ENCODE measurements around the gene ABCD4. TPM values are rescaled to one million over a fixed set of nuclear protein-coding genes. Genes with fewer than 3 reads are reported as not detected.

Gene ABCD4
- total RNA-seq, 2 donors from 2014 or later = 46.2 to 46.6 TPM

DNA sequence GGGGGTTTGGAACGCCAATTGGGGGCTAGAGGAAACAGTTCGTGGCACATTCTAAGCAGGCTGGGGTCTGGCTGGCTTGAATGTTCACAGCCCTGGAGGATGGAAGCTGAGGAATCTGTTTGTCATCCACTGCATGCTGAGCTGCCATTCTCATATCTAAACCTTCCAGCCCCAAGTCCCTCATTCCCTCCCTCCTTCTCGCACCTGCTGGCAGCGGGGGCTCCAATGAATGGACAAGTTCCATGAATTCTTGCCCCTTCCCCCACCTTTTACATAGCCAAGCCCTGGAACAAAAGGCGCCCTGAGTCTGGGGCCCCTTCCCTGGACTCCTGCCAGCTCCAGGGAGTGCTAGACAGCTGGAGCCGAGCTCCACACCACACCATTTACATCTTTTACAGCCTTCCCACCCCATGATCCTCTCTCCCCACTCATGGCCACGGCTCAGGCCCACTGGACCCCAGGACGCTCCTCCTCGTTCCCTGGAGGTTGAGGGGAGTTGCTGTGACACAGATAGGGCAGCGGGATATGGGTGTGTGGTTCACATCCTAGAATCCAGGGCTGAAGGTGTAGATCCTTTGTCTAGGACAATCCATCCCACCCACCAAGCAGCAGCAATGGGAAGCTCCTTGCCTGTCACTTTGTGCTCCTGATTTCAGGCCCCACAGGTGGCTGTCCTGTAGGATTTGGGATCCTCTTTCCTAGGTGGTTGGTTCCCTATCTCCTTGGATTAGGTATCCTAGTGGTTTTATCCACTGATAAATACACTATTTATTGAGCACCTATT, 23.8 kb upstream of the ABCD4 start:
- no peak overlapping the region for H3K9ac ChIP-seq (ENCODE audit: low read depth in 2 of 2, low read length in 2 of 2)
- no peak overlapping the region for H3K27ac ChIP-seq
- no peaks in the 10 kb centered on the region for H3K9me3 ChIP-seq
- H3K36me3 ChIP-seq = no peaks in the 10 kb centered on the region
- intact Hi-C loops (cut with DNase I) = no loop called here
- no peaks in the 10 kb centered on the region for H3K27me3 ChIP-seq
- H3K4me1 ChIP-seq = no peaks in the 10 kb centered on the region
- no peak overlapping the region for H3K4me3 ChIP-seq
- DNase-seq = no peak
- TF ChIP-seq, protein P1, sequence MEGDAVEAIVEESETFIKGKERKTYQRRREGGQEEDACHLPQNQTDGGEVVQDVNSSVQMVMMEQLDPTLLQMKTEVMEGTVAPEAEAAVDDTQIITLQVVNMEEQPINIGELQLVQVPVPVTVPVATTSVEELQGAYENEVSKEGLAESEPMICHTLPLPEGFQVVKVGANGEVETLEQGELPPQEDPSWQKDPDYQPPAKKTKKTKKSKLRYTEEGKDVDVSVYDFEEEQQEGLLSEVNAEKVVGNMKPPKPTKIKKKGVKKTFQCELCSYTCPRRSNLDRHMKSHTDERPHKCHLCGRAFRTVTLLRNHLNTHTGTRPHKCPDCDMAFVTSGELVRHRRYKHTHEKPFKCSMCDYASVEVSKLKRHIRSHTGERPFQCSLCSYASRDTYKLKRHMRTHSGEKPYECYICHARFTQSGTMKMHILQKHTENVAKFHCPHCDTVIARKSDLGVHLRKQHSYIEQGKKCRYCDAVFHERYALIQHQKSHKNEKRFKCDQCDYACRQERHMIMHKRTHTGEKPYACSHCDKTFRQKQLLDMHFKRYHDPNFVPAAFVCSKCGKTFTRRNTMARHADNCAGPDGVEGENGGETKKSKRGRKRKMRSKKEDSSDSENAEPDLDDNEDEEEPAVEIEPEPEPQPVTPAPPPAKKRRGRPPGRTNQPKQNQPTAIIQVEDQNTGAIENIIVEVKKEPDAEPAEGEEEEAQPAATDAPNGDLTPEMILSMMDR (IDR thresholded peaks at IDR 0.05) = no peak

DNA sequence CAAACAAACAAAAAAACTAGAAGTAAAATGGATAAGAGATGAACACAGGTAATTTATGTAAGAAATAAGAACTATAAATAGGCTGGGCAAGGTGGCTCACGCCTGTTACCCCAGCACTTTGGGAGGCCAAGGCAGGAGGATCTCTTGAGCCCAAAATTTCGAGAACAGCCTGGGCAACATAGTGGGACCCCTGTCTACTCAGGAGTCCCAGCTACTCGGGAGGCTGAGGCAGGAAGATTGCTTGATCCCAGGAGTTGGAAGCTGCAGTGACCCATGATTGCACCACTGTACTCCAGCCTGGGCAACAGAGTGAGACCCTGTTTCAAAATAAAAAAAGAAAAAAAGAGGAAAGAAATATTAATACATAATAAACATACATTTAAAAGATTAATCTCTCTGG, 22.7 kb upstream of the ABCD4 start:
- intact Hi-C loops (cut with DNase I) = no loop called here
- Histone ChIP-seq H3K9me3 (no peaks in the 10 kb centered on the region), H3K4me1 (no peaks in the 10 kb centered on the region), H3K36me3 (no peaks in the 10 kb centered on the region), H3K4me3 (no peak overlapping the region), H3K9ac (ENCODE audit: low read depth in 2 of 2, low read length in 2 of 2) (no peak overlapping the region), H3K27ac (no peak overlapping the region), H3K27me3 (no peaks in the 10 kb centered on the region)
- TF ChIP-seq, protein P1 (IDR thresholded peaks at IDR 0.05) = no peak
- no peak for DNase-seq

DNA sequence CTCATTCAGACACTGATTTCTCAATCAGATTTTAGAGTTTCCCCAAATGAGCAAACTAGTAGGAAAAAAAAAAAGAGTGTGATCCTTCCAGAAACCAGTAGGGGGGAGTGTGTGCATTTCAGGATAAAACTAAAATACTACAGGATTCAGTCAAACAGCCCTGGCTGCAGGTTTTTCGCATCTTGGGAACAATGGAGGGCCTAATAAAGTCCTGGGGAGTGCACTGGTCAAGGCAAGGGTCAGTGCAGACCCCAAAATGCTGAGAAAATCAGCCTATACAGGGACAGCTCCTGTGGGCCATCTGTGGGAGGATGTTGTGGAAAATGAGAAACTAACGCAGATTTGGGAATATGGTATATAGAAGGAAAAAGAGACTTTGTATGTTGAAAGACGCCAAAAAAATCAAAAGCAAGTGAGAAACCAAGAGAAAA, 22.2 kb upstream of the ABCD4 start:
- Histone ChIP-seq H3K9ac (ENCODE audit: low read depth in 2 of 2, low read length in 2 of 2) (no peak overlapping the region), H3K27ac (no peak overlapping the region), H3K36me3 (no peaks in the 10 kb centered on the region), H3K4me1 (no peaks in the 10 kb centered on the region), H3K4me3 (no peak overlapping the region), H3K9me3 (no peaks in the 10 kb centered on the region), H3K27me3 (no peaks in the 10 kb centered on the region)
- no peak for DNase-seq
- TF ChIP-seq, protein P1 (IDR thresholded peaks at IDR 0.05) = peak; percentile 46
- intact Hi-C loops (cut with DNase I) = no loop called here

DNA sequence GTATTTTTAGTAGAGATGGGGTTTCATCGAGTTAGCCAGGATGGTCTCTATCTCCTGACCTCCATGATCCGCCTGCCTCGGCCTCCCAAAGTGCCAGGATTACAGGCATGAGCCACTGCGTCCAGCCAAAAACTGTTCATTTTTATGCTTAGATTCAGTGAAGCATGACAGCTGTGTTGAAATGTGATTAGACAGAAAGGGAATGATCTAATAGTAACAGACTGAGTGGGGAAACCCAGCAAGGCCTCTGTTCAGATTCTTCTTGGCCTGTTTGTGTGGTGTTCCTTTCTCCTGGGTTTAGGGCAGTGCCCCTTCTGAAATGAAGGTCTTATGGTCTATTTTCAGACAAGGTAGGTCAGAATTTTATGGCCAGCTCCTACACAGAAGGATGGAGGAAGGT, 11.8 kb upstream of the ABCD4 start:
- Histone ChIP-seq H3K4me1 (no peaks in the 10 kb centered on the region), H3K4me3 (no peak overlapping the region), H3K9ac (ENCODE audit: low read depth in 2 of 2, low read length in 2 of 2) (no peak overlapping the region), H3K27me3 (no peaks in the 10 kb centered on the region), H3K36me3 (no peaks in the 10 kb centered on the region), H3K9me3 (no peaks in the 10 kb centered on the region), H3K27ac (no peak overlapping the region)
- DNase-seq = no peak
- intact Hi-C loops (cut with DNase I) = no loop called here
- TF ChIP-seq, protein P1 (IDR thresholded peaks at IDR 0.05) = no peak

DNA sequence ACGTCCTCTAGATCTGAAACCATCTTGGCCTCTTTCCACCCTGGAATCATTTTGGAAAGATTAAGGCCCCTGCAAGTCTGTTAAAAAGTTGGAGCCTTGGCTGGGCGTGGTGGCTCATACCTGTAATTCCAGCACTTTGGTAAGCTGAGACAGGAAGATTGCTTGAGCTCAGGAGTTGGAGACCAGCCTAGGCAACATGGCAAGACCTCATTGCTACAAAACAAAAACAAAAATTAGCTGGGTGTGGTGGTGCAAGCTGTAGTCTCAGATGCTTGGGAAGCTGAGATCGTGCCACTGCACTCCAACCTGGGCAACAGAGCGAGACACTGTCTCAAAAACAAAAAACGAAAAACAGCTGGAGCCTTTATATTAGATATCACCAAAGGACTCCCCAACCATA, 10.9 kb upstream of the ABCD4 start:
- Histone ChIP-seq H3K27me3 (no peaks in the 10 kb centered on the region), H3K4me3 (no peak overlapping the region), H3K9me3 (no peaks in the 10 kb centered on the region), H3K36me3 (no peaks in the 10 kb centered on the region), H3K27ac (no peak overlapping the region), H3K4me1 (no peaks in the 10 kb centered on the region), H3K9ac (ENCODE audit: low read depth in 2 of 2, low read length in 2 of 2) (no peak overlapping the region)
- no peak for DNase-seq
- TF ChIP-seq, protein P1 (IDR thresholded peaks at IDR 0.05) = no peak
- intact Hi-C loops (cut with DNase I) = no loop called here

Measured in colonic mucosa (tissue), 4 donors.